GM12878 (cell line): ENCODE measurements around the gene SLC12A1. TPM values are rescaled to one million over a fixed set of nuclear protein-coding genes. Genes with fewer than 3 reads are reported as not detected.

Experiments
- ATAC-seq: fragments of 200-7000 bp; cut with Tn5 transposase; 3 replicates; pipeline ENCODE4 v1.9.1; 2020; ENCODE audit warnings: mild to moderate bottlenecking, moderate library complexity
- BruUV-seq: library from RNA; stranded (reverse); fragments of 400-500 nt; replicated peaks from 2 replicates; lab custom pipeline; 2021; lab: Mats Ljungman, UMichigan
- CTCF ChIA-PET: fragments of 300-600 bp; sonication (Branson Sonifier 250); formaldehyde crosslinking; extraction: SDS; loops from one replicate; lab custom pipeline; 2021; ENCODE audit warnings: inconsistent platforms; lab: Yijun Ruan, JAX
- POLR2A ChIA-PET: fragments of 350-600 bp; formaldehyde crosslinking; extraction: SDS; loops from one replicate; lab custom pipeline; 2021; ENCODE audit warnings: inconsistent platforms; lab: Charles Lee
- RAD21 ChIA-PET: fragments of 300-600 bp; sonication (Branson Sonifier 250); formaldehyde crosslinking; loops from one replicate; lab custom pipeline; 2023; ENCODE audit warnings: antibody characterized with exemption; ENCODE audit not compliant: unreplicated experiment; lab: Charles Lee
- SMC1A ChIA-PET: fragments of 300-600 bp; sonication (Branson Sonifier 250); formaldehyde crosslinking; loops from one replicate; lab custom pipeline; 2023; ENCODE audit not compliant: unreplicated experiment, uncharacterized antibody; lab: Charles Lee
- DNase-seq: peaks from one replicate; pipeline ENCODE4 v3.0.0-alpha.2; 2011; ENCODE audit warnings: low read depth, low spot score
- FAIRE-seq: peaks from 3 replicates; lab custom pipeline; 2011; peaks lifted over from hg19 to GRCh38; lab: Jason Lieb, UNC
- H2AFZ ChIP-seq: 2 replicates; pipeline ENCODE4 v1.6.0; 2011; ENCODE audit warnings: low read depth, low read length, control low read depth; ENCODE audit not compliant: control insufficient read depth
- H3K27ac ChIP-seq: 2 replicates; pipeline ENCODE4 v1.5.1; 2011; ENCODE audit warnings: control low read depth; ENCODE audit not compliant: control insufficient read depth, insufficient read depth
- H3K27me3 ChIP-seq, 2 experiments: replicated peaks in 1 of 2; 2 replicates each; pipeline versions ENCODE4 v1.6.0 to v1.6.1; 2011; ENCODE audit warnings: low read length in 1 of 2; ENCODE audit not compliant: control insufficient read depth in 2 of 2, insufficient read depth in 2 of 2
- H3K36me3 ChIP-seq, 2 experiments: 2 replicates each; pipeline ENCODE4 v1.5.1; 2011; ENCODE audit warnings: low read length in 1 of 2; ENCODE audit not compliant: control insufficient read depth in 2 of 2, insufficient read depth in 2 of 2
- H3K4me1 ChIP-seq: 2 replicates; pipeline ENCODE4 v1.6.1; 2011; ENCODE audit warnings: mild to moderate bottlenecking, low read length, moderate library complexity, mixed read lengths; ENCODE audit not compliant: control insufficient read depth, insufficient read depth
- H3K4me2 ChIP-seq: 2 replicates; pipeline ENCODE4 v1.6.0; 2011; ENCODE audit warnings: control low read depth; ENCODE audit not compliant: control insufficient read depth, insufficient read depth
- H3K4me3 ChIP-seq: fragments of 200-600 bp; sonication (generic); 2 replicates; pipeline ENCODE4 v1.5.1; 2016
- H3K79me2 ChIP-seq: 2 replicates; pipeline ENCODE4 v1.6.0; 2011; ENCODE audit warnings: low read length; ENCODE audit not compliant: control insufficient read depth, insufficient read depth
- H3K9ac ChIP-seq: 2 replicates; pipeline ENCODE4 v1.8.0; 2011; ENCODE audit warnings: low read length, control low read depth, mixed read lengths; ENCODE audit not compliant: control insufficient read depth, insufficient read depth
- H3K9me3 ChIP-seq: replicated peaks from 3 replicates; pipeline ENCODE4 v1.5.1; 2011; ENCODE audit warnings: mild to moderate bottlenecking, low read length; ENCODE audit not compliant: control insufficient read depth, insufficient read depth
- H4K20me1 ChIP-seq: 2 replicates; pipeline ENCODE4 v1.6.0; 2011; ENCODE audit not compliant: control insufficient read depth, insufficient read depth
- BRCA1 ChIP-seq: IDR thresholded peaks from 2 replicates; pipeline ENCODE4 v1.6.1; 2011; ENCODE audit warnings: low read depth, low read length, improper control_type of control experiment
- CREB1 ChIP-seq: IDR thresholded peaks from 2 replicates; pipeline ENCODE4 v1.6.1; 2012; ENCODE audit warnings: low read depth, mild to moderate bottlenecking, inconsistent platforms
- EP300 ChIP-seq, 2 experiments: fragments of 150-350 bp in 1 of 2; IDR thresholded peaks; 2 replicates each; pipeline ENCODE4 v1.6.1; 2011 to 2012; ENCODE audit warnings: low read depth in 2 of 2, low read length in 2 of 2, borderline replicate concordance in 1 of 2, improper control_type of control experiment in 1 of 2, inconsistent platforms in 1 of 2; ENCODE audit not compliant: control insufficient read depth in 1 of 2
- ETV6 ChIP-seq, 2 experiments: fragments of 450-650 bp in 1 of 2; IDR thresholded peaks in 1 of 2; conservative IDR thresholded peaks in 1 of 2; 2 replicates each; pipeline ENCODE4 v1.6.1; 2014; ENCODE audit warnings: antibody characterized with exemption in 1 of 2, borderline replicate concordance in 1 of 2, low read depth in 1 of 2, mild to moderate bottlenecking in 1 of 2, moderate library complexity in 1 of 2
- EZH2 ChIP-seq: IDR thresholded peaks from 2 replicates; pipeline ENCODE4 v1.6.1; 2012; ENCODE audit warnings: low read depth, mild to moderate bottlenecking, control low read depth, inconsistent platforms, low read length, borderline replicate concordance; ENCODE audit not compliant: control insufficient read depth
- FOXM1 ChIP-seq: IDR thresholded peaks from 2 replicates; pipeline ENCODE4 v1.6.1; 2012; ENCODE audit warnings: low read depth, mild to moderate bottlenecking, inconsistent platforms, low read length, moderate library complexity
- IRF4 ChIP-seq: IDR thresholded peaks from 2 replicates; pipeline ENCODE4 v1.6.1; 2011; ENCODE audit warnings: low read depth, low read length
- JUND ChIP-seq: IDR thresholded peaks from 2 replicates; pipeline ENCODE4 v1.6.1; 2012; ENCODE audit warnings: low read depth, mild to moderate bottlenecking, low read length, improper control_type of control experiment, moderate library complexity
- MAX ChIP-seq: IDR thresholded peaks from 2 replicates; pipeline ENCODE4 v1.6.1; 2012; ENCODE audit warnings: low read depth, low read length, improper control_type of control experiment
- NBN ChIP-seq: fragments of 450-650 bp; IDR thresholded peaks from 2 replicates; pipeline ENCODE4 v1.6.1; 2016
- NFXL1 ChIP-seq: fragments of 450-650 bp; IDR thresholded peaks from 2 replicates; pipeline ENCODE4 v1.6.1; 2017; ENCODE audit warnings: antibody characterized with exemption, mild to moderate bottlenecking, borderline replicate concordance
- PAX5 ChIP-seq: IDR thresholded peaks from 2 replicates; pipeline ENCODE4 v1.6.1; 2011; ENCODE audit warnings: low read depth, low read length, borderline replicate concordance
- POLR2AphosphoS2 ChIP-seq: IDR thresholded peaks from 2 replicates; pipeline ENCODE4 v1.6.1; 2011; ENCODE audit warnings: low read depth, mild to moderate bottlenecking, low read length, improper control_type of control experiment, moderate library complexity
- SMAD5 ChIP-seq: IDR thresholded peaks from 2 replicates; pipeline ENCODE4 v1.6.1; 2016; ENCODE audit warnings: antibody characterized with exemption, low read depth
- SPI1 ChIP-seq: IDR thresholded peaks from 2 replicates; pipeline ENCODE4 v1.6.1; 2011; ENCODE audit warnings: low read depth, mild to moderate bottlenecking, low read length, moderate library complexity, borderline replicate concordance; ENCODE audit not compliant: insufficient read depth
- TBL1XR1 ChIP-seq: IDR thresholded peaks from 2 replicates; pipeline ENCODE4 v1.6.1; 2012; ENCODE audit warnings: low read depth, low read length, improper control_type of control experiment
- USF1 ChIP-seq: IDR thresholded peaks from 2 replicates; pipeline ENCODE4 v1.6.1; 2011; ENCODE audit warnings: borderline replicate concordance, low read depth, mild to moderate bottlenecking, moderate library complexity, mixed read lengths, low read length; ENCODE audit not compliant: insufficient read depth; ENCODE audit errors: extremely low read length
- ZBTB40 ChIP-seq: fragments of 450-650 bp; IDR thresholded peaks from 2 replicates; pipeline ENCODE4 v1.6.1; 2016; ENCODE audit warnings: mild to moderate bottlenecking, moderate library complexity, borderline replicate concordance
- WGBS: methylation state at CpG from one replicate; pipeline ENCODE4 v1.1.6; 2016; ENCODE audit warnings: low lambda C conversion rate; ENCODE audit not compliant: insufficient replicate concordance, insufficient coverage; ENCODE audit errors: missing lambda C conversion rate; 5-methylcytosine and 5-hydroxymethylcytosine counted together
- in situ Hi-C: fragments of 300-500 bp; cut with MboI; formaldehyde crosslinking; loops from 9 replicates; pipeline ENCODE4 v1.14.3; 2018; ENCODE audit warnings: mixed read lengths
- intact Hi-C: fragments of 100-400 bp; cut with micrococcal nuclease; formaldehyde crosslinking; loops from one replicate; pipeline ENCODE4 v1.14.2; 2022; ENCODE audit not compliant: unreplicated experiment
- polyA plus RNA-seq, 11 experiments: library from polyadenylated mRNA; depleted of rRNA in 4 of 11; unstranded in 6 of 11; stranded (reverse) in 5 of 11; fragments of >200 nt; fragmentation: Nextera tagmentation in 4 of 11; fragmentation: Illumina TruSeq in 1 of 11; extraction: Ambion mirVana in 4 of 11; extraction: Trizol in 1 of 11; gene quantifications; 1 replicate in 1 of 11; 2 replicates in 10 of 11; pipeline versions ENCODE4 v1.2.1 to v1.2.3, GENCODE V29; 2011 to 2016; ENCODE audit warnings: inconsistent platforms in 2 of 11, missing spikeins in 2 of 11, low read depth in 1 of 11
- total RNA-seq, 4 experiments: library from RNA; depleted of rRNA in 3 of 4; stranded (reverse); fragments of >200 nt in 3 of 4; fragmentation: Illumina TruSeq in 1 of 4; extraction: Trizol in 1 of 4; gene quantifications; 2 replicates each; pipeline versions ENCODE4 v1.2.1 to v1.2.3, GENCODE V29; 2013 to 2021

SLC12A1 gene
- total and polyA plus RNA-seq, 10 of the 15 experiments (the other 5 are each of a cell fraction or from before 2014, with no cell fraction given): under 0.01 TPM; not detected in 9

- Histone ChIP-seq H3K27ac (no peak overlapping the region), H3K79me2 (no peaks in the 10 kb centered on the region), H4K20me1 (no peaks in the 10 kb centered on the region), H3K9ac (no peak overlapping the region), H2AFZ (no peak overlapping the region), H3K4me1 (no peaks in the 10 kb centered on the region), H3K36me3 (no peaks in the 10 kb centered on the region), H3K4me2 (no peak overlapping the region), H3K4me3 (no peak overlapping the region), H3K27me3 (no peaks in the 10 kb centered on the region; a peak in 2 of 4 replicates), H3K9me3 (no peaks in the 10 kb centered on the region)
- DNase-seq: no peak
- RAD21 ChIA-PET: no interaction called here
- SMC1A ChIA-PET: no interaction called here
- no peak for TF ChIP-seq CREB1
- TF ChIP-seq TBL1XR1: no peak
- TF ChIP-seq POLR2AphosphoS2: no peak
- TF ChIP-seq BRCA1: no peak
- TF ChIP-seq SPI1: no peak
- TF ChIP-seq ETV6 (conservative IDR thresholded peaks at IDR 0.05 in 1 of 2, IDR thresholded peaks at IDR 0.05 in 1 of 2; ENCODE audit: borderline replicate concordance in 1 of 2, low read depth in 1 of 2): no peak
- TF ChIP-seq NFXL1: no peak
- TF ChIP-seq IRF4: no peak
- TF ChIP-seq NBN: no peak
- no peak for TF ChIP-seq PAX5
- no peak for TF ChIP-seq ZBTB40
- no peak for TF ChIP-seq USF1
- no peak for TF ChIP-seq FOXM1
- TF ChIP-seq MAX: no peak
- TF ChIP-seq EZH2: no peak
- no peak for TF ChIP-seq SMAD5
- no peak for TF ChIP-seq JUND
- no peak for TF ChIP-seq EP300 (IDR thresholded peaks at IDR 0.05; ENCODE audit: borderline replicate concordance in 1 of 2, control insufficient read depth in 1 of 2, low read depth in 2 of 2, low read length in 2 of 2)
- BruUV-seq: no TSS peak
- in situ Hi-C loops (no loop called here), intact Hi-C loops (no loop called here)
- ATAC-seq: no peak
- no peak for FAIRE-seq
- POLR2A ChIA-PET: interaction anchor here (0.6 kb wide), 1 partner anchor 50 kb away, joined by 6 read pairs; no protein-coding TSS in a partner anchor
- CTCF ChIA-PET: no interaction called here
- WGBS: 76% methylated on average over 4 of the region's 4 CpGs
These were observed 15.8 kb downstream of the SLC12A1 start for GRCh38 chr15:48221885-48222284.
